Spinal cord (tissue), 10 donors: ENCODE measurements around the gene SOCS1. TPM values are rescaled to one million over a fixed set of nuclear protein-coding genes. Genes with fewer than 3 reads are reported as not detected.
"Not testable (repeated sequence)": the region's sequence is repeated elsewhere in the genome, so short reads cannot be mapped to it uniquely, and the experiment has no call there.

Experiments used
- DNase-seq, 6 donors: peaks; one replicate each; pipeline versions ENCODE4 v3.0.0 to v3.0.0-alpha.2; 2013 to 2015; ENCODE audit warnings: low spot score in 6 of 6, low read depth in 4 of 6
- H3K27ac ChIP-seq: one replicate; pipeline ENCODE4 v1.5.1; 2013; ENCODE audit warnings: low read depth, low read length, control low read depth
- H3K27me3 ChIP-seq: one replicate; pipeline ENCODE4 v1.6.1; 2013; ENCODE audit warnings: low read length; ENCODE audit not compliant: control insufficient read depth, insufficient read depth
- H3K36me3 ChIP-seq: one replicate; pipeline ENCODE4 v1.6.1; 2013; ENCODE audit warnings: low read length; ENCODE audit not compliant: control insufficient read depth, insufficient read depth
- H3K4me1 ChIP-seq: one replicate; pipeline ENCODE4 v1.6.1; 2013; ENCODE audit warnings: low read length; ENCODE audit not compliant: control insufficient read depth, insufficient read depth
- H3K4me3 ChIP-seq: one replicate; pipeline ENCODE4 v1.5.1; 2013; ENCODE audit warnings: low read depth, low read length, control low read depth
- H3K9me3 ChIP-seq: one replicate; pipeline ENCODE4 v1.6.1; 2013; ENCODE audit warnings: low read length; ENCODE audit not compliant: control insufficient read depth, insufficient read depth
- whole genome bisulfite sequencing: methylation state at CpG from one replicate; pipeline ENCODE4 v1.1.5; 2013; ENCODE audit warnings: missing lambda C conversion rate; ENCODE audit not compliant: insufficient coverage; 5-methylcytosine and 5-hydroxymethylcytosine counted together
- polyA plus RNA-seq, 2 donors: library from polyadenylated mRNA; unstranded; fragments of 120-200 nt; gene quantifications; one replicate each; pipeline ENCODE4 v1.2.1, GENCODE V29; 2013; ENCODE audit not compliant: insufficient read length in 2 of 2
- total RNA-seq, 2 donors: library from RNA; depleted of rRNA in 1 of 2; stranded (reverse); fragments of 120-200 nt in 1 of 2; fragments of >200 nt in 1 of 2; gene quantifications; one replicate each; pipeline versions ENCODE4 v1.2.3 to v1.2.4, GENCODE V29; 2013 to 2014
- donor health status: healthy.

The SOCS1 gene
- total and polyA plus RNA-seq, 4 donors = 1.6 to 5.3 (median 3.0) TPM

DNA sequence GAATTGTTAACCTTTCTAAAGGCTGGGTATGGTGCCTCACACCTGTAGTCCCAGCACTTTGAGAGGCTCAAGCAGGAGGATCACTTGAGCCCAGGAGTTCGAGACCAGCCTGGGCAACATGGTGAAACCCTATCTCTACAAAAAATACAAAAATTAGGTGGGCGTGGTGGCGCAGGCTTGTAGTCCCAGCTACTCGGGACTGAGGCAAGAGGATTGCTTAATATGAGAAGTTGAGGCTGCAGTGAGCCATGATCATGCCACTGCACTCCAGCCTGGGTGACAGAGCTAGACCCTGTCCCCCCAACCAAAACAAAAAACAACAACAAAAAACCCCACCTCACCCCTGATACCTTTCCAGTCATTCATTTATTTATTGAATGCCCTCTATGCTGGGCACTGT lies 33.7 kb upstream of the SOCS1 start:
- H3K9me3 ChIP-seq, H3K4me1 ChIP-seq, H3K27ac ChIP-seq, H3K4me3 ChIP-seq, H3K36me3 ChIP-seq, DNase-seq, H3K27me3 ChIP-seq: not testable (repeated sequence)
- WGBS = 60% methylated on average over 1 of the region's 4 CpGs

DNA sequence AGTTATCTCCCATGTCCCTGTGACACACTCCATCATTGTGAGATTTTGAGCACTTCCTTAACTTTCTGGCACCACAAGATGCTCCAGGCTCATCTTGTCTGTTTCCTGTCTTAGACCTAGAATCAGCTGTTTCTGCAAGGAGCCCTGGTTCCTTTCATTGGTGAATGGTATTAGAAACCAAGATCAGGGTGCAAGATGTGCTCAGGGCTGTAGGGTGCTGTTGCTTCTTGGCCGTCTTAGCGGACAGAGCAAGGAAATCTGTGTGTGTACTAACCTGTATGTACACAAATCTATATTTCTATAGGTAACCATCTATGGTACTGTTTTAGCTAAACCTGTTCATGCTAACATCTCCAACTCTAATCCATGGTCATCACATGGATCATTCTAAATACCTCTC lies 33.2 kb upstream of the SOCS1 start:
- WGBS = no CpG with 5 or more reads among the region's 2 CpGs
- Histone ChIP-seq H3K36me3 (no peaks in the 10 kb centered on the region), H3K27me3 (no peaks in the 10 kb centered on the region), H3K27ac (no peak overlapping the region), H3K9me3 (no peaks in the 10 kb centered on the region), H3K4me1 (no peaks in the 10 kb centered on the region), H3K4me3 (no peak overlapping the region)
- DNase-seq = no peak

DNA sequence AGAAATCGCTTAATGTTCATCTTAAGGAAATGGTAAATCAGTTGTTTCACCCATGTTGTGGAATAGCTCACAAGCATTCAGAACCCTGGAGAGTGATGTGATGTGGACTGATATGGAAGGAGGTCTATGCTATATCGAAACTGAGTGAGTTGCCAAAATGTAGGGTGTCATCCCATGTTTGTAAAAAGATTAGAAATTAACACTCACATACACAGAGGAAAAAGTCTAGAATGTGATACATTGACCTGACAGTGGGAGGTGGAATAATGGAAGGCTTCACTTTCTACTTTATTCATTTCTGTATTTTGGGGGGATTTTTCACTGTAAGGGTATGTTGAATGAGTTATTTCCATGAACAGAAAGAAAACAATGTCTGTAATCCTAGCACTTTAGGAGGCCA lies 29.8 kb upstream of the SOCS1 start:
- no peaks in the 10 kb centered on the region for H3K27me3 ChIP-seq
- no peaks in the 10 kb centered on the region for H3K9me3 ChIP-seq
- no peak overlapping the region for H3K4me3 ChIP-seq
- H3K4me1 ChIP-seq = no peaks in the 10 kb centered on the region
- H3K27ac ChIP-seq = no peak overlapping the region
- WGBS = 100% methylated on average over 1 of the region's 2 CpGs
- no peak for DNase-seq
- H3K36me3 ChIP-seq = no peaks in the 10 kb centered on the region

DNA sequence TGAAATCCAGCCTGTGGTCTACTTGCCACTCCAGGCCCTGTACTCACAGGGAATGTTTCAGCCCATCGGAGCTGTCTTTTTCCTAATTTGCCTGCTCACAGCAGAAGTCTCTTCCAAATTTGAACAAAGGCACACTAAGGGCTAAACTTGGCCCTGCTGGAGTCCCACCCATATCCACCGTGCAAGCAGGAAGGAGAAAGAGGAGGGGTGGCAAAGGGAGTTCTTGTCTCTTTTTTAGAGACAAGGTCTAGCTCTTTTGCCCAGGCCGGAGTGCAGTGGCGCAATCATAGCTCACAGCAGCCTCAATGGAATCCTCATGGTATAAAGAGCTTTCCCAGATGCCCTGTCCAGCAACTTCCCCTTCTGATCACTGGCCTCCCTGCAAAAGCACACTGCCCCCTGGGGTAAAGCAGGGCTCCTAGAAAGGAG lies 27.8 kb upstream of the SOCS1 start:
- Histone ChIP-seq H3K4me1 (no peaks in the 10 kb centered on the region), H3K36me3 (no peaks in the 10 kb centered on the region), H3K4me3 (no peak overlapping the region), H3K27ac (no peak overlapping the region), H3K27me3 (no peaks in the 10 kb centered on the region), H3K9me3 (no peaks in the 10 kb centered on the region)
- DNase-seq = no peak
- WGBS = no CpG with 5 or more reads among the region's 4 CpGs

DNA sequence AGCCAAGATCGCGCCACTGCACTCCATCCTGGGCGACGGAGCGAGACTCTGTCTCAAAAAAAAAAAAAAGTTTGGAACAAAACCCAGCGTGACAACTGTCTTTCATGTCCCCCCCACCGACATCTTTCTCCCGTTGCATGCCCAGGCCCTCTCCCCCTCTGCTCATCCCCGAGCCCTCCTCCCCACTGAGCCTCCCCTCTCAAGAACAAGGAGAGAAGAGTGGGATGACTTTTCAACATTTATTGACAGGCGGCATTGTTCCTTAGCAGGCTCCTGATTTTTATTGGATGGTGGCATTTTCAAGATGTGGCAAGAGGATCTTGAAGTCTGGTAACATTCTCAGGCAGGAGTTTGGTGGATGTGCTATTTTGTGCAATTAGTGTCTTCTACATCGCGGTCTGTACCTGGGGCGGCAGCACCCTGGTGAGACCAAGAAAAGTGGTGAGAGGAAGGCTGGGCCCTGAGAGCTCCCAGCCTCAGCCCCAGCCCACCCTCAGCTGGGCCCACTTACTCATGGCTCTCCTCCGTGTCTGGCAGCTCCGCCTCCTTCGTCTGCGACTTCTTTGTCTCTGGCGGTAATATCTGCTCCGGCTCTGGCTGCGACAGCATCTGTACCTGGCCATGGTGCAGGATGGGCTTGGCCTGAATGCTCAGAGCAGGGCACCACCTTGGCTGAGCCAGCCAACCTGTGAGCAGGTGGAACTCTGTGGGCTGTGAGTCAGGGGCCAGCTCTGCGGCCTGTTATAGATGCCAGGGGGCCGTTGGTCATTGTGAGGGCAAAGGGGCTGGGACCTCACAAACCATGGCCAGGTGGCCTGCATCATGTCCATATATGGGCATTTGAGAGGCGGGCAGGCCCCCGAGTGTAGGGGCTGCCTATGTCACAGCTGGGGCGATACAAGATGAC lies 24.9 kb upstream of the SOCS1 start, which contains the start of gene PRM1:
PRM1 (minus strand) TSS at position 715 of the 907 bp plus-strand sequence; CDS start at position 623, 92 bp downstream.
- no peaks in the 10 kb centered on the region for H3K4me1 ChIP-seq
- H3K27me3 ChIP-seq = no peaks in the 10 kb centered on the region
- H3K4me3 ChIP-seq = no peak within 1 kb of the TSS
- DNase-seq = no peak
- 82% methylated on average over 18 of the region's 25 CpGs for WGBS
- no peaks in the 10 kb centered on the region for H3K36me3 ChIP-seq
- no peaks in the 10 kb centered on the region for H3K9me3 ChIP-seq
- H3K27ac ChIP-seq = no peak within 1 kb of the TSS

DNA sequence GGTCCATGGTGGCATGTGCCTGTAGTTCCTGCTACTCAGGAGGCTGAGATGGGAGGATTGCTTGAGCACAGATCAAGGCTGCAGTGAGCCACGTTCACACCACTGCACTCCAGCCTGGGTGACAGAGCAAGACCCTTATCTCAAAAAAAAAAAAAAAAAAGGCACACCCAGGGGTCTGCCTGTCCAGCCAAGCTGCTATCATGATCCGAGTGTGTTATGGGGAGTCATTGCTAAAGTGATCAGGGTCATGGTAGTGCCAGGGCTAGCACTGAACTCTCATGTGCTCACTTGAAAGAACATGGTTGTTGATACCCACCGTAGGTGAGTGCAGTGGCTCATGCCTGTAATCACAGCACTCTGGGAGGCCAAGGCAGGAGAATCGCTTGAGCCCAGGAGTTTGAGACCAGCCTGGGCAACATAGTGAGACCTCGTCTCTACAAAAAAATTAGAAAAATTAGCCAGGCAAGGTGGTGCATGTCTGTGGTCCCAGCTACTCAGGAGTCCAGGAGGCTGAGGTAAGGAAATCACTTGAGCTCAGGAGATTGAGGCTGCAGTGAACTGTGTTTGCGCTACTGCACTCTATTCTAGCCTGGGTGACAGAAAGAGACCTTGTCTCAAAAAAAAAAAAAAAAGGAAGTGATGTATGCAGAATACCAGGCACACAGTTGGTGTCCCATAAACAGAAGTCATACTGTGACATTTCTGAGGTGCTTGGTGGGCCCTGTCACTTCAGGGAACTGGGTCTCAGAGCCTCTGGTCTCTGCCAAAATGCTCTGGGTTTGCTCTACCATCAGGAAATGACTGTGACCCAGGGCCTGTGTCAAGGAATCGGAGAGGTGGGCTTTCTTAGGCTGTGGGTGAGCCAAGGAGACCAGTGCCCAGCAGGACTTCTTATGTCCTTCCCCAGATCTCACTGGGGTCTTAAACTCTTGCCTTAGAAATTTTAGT lies 23.0 kb upstream of the SOCS1 start:
- no peak for DNase-seq
- WGBS = 95% methylated on average over 6 of the region's 7 CpGs
- no peak overlapping the region for H3K27ac ChIP-seq
- H3K27me3 ChIP-seq = no peaks in the 10 kb centered on the region
- H3K9me3 ChIP-seq = no peaks in the 10 kb centered on the region
- H3K4me3 ChIP-seq = no peak overlapping the region
- peaks cover 6% of the 10 kb centered on the region for H3K4me1 ChIP-seq
- no peaks in the 10 kb centered on the region for H3K36me3 ChIP-seq

DNA sequence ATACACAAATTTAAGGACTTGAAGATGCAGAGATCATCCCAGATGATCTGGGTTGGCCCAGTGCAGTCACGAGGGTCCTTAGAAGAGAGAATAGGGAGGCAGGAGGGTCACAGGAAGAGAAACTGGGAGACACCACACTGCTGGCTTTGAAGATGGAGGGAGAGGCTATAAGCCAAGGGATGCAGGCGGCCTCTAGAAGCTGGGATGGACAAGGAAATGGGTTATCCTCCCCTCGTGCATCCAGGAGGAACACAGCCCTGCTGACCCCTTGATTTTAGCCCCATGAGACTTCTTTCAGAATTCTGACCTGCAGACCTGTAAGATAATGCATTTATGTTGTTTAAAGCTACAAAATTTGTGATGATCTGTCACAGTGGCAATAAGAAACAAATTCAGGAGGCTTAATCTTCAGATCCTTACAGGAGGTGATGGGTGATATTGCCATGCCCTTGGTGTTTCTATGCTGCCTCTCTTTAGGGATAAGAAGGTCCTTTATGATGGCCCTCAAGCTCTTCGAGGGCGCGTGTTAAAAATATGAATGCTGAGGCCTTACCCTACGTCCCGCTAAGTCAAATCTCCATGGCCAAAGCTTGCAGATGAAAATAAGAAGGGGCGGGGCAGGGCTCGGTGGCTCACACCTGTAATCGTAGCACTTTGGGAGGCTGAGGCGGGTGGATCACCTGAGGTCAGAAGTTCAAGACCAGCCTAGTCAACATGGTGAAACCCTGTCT lies 21.8 kb upstream of the SOCS1 start:
- Histone ChIP-seq H3K27ac (no peak overlapping the region), H3K4me1 (peaks cover 18% of the 10 kb centered on the region), H3K36me3 (no peaks in the 10 kb centered on the region), H3K9me3 (no peaks in the 10 kb centered on the region), H3K27me3 (no peaks in the 10 kb centered on the region), H3K4me3 (no peak overlapping the region)
- 86% methylated on average over 10 of the region's 12 CpGs for WGBS
- DNase-seq = no peak

DNA sequence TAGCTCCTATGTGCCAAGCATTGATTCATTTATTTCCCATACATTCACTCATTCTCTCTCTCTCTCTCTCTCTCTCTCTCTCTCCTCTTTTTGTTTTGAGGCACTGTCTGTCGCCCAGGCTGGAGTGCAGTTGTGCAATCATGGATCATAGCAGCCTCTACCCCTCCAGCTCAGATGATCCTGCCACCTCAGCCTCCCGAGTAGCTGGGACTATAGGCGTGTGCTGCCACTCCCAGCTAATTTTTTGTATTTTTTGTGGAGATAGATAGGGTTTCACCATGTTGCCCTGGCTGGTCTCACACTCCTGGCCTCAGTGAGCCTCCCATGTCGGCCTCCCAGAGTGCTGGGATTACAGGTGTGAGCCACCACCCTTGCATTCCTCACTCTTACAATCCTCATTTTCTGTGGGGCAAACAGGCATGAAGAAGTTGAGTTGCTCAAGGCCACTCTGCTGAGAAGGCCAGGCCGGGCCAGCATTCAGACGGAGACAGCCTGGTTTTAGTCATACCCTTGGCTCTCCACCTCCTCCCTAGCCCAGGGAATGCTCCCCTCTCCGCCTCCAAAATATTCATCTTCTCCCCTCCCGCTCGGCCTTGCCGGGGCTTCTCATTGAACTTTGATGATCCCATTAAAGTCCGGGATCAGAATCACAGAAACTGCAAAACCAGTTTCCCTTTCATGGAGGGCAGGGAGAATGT lies 21.0 kb upstream of the SOCS1 start:
- no peak for DNase-seq
- Histone ChIP-seq H3K27me3 (no peaks in the 10 kb centered on the region), H3K27ac (no peak overlapping the region), H3K4me3 (no peak overlapping the region), H3K9me3 (no peaks in the 10 kb centered on the region), H3K36me3 (no peaks in the 10 kb centered on the region), H3K4me1 (peaks cover 19% of the 10 kb centered on the region)
- WGBS = 97% methylated on average over 6 of the region's 11 CpGs
